Measurements from ENCODE around the gene BST2. TPM values are rescaled to one million over a fixed set of nuclear protein-coding genes. Genes with fewer than 3 reads are reported as not detected.

Gene BST2
- total and polyA plus RNA-seq, 9 of the 15 experiments (the other 6 are each of a cell fraction or from before 2014, with no cell fraction given) = 11.2 to 232 (median 151) TPM

DNA sequence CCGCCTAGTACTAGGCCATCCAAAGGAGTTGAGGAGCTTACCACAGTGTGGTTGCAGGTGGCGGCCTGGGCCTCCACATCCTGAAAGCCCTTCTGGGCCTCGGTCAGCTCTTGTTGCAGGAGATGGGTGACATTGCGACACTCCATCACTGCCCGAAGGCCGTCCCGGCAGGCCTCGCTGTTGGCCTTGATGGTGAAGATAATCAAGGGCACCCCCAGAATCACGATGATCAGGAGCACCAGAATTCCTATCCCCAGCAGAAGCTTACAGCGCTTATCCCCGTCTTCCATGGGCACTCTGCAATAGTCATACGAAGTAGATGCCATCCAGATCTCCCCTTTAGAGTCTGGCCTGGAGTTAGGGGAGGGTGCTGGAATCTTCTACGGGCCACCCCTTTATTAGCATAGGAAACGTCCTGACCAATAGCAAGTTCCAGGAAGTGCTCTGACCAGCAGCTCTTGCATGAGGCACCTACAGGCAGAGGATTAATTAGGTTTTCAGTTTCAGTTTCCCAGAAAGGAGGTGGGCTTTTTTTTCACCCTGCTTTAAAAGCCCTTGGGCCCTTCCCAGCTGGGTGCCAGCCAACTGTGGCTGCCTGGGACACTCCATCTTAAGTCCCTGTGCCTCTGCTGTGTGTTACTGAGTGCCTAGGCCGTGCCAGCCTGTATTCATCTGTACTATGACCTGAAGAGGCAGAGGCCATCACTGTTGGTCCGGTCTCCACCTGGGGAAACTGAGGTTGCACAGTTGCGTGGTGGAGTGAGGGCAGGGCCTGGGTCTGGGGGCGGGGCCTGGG, at the start of gene BST2 (continued):
- TF ChIP-seq, protein P1, sequence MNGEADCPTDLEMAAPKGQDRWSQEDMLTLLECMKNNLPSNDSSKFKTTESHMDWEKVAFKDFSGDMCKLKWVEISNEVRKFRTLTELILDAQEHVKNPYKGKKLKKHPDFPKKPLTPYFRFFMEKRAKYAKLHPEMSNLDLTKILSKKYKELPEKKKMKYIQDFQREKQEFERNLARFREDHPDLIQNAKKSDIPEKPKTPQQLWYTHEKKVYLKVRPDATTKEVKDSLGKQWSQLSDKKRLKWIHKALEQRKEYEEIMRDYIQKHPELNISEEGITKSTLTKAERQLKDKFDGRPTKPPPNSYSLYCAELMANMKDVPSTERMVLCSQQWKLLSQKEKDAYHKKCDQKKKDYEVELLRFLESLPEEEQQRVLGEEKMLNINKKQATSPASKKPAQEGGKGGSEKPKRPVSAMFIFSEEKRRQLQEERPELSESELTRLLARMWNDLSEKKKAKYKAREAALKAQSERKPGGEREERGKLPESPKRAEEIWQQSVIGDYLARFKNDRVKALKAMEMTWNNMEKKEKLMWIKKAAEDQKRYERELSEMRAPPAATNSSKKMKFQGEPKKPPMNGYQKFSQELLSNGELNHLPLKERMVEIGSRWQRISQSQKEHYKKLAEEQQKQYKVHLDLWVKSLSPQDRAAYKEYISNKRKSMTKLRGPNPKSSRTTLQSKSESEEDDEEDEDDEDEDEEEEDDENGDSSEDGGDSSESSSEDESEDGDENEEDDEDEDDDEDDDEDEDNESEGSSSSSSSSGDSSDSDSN (IDR thresholded peaks at IDR 0.05; ENCODE audit: borderline replicate concordance in 1 of 2, low read depth in 2 of 2, low read length in 2 of 2) = no peak
- peak; percentile 99 for TF ChIP-seq CEBPB (tag; IDR thresholded peaks at IDR 0.05)
- TF ChIP-seq, protein P2, sequence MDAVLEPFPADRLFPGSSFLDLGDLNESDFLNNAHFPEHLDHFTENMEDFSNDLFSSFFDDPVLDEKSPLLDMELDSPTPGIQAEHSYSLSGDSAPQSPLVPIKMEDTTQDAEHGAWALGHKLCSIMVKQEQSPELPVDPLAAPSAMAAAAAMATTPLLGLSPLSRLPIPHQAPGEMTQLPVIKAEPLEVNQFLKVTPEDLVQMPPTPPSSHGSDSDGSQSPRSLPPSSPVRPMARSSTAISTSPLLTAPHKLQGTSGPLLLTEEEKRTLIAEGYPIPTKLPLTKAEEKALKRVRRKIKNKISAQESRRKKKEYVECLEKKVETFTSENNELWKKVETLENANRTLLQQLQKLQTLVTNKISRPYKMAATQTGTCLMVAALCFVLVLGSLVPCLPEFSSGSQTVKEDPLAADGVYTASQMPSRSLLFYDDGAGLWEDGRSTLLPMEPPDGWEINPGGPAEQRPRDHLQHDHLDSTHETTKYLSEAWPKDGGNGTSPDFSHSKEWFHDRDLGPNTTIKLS (IDR thresholded peaks at IDR 0.05; ENCODE audit: borderline replicate concordance, low read depth) = no peak
- TF ChIP-seq ZNF75A (CRISPR knock-in tag; IDR thresholded peaks at IDR 0.05) = no peak
- TF ChIP-seq MTA2 (IDR thresholded peaks at IDR 0.05; ENCODE audit: low read depth) = no peak
- no peak for TF ChIP-seq CBX2 (IDR thresholded peaks at IDR 0.05; ENCODE audit: insufficient read depth, low read length, poor library complexity, severe bottlenecking)
- peak; percentile 61 for TF ChIP-seq ATF7 (IDR thresholded peaks at IDR 0.05)
- TF ChIP-seq TRIM24 (IDR thresholded peaks at IDR 0.05) = no peak
- no peak for TF ChIP-seq ZNF232 (CRISPR knock-in tag; IDR thresholded peaks at IDR 0.05)
- TF ChIP-seq, protein P3, sequence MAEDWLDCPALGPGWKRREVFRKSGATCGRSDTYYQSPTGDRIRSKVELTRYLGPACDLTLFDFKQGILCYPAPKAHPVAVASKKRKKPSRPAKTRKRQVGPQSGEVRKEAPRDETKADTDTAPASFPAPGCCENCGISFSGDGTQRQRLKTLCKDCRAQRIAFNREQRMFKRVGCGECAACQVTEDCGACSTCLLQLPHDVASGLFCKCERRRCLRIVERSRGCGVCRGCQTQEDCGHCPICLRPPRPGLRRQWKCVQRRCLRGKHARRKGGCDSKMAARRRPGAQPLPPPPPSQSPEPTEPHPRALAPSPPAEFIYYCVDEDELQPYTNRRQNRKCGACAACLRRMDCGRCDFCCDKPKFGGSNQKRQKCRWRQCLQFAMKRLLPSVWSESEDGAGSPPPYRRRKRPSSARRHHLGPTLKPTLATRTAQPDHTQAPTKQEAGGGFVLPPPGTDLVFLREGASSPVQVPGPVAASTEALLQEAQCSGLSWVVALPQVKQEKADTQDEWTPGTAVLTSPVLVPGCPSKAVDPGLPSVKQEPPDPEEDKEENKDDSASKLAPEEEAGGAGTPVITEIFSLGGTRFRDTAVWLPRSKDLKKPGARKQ (CRISPR knock-in tag; IDR thresholded peaks at IDR 0.05) = no peak
- no peak for TF ChIP-seq ILK (tag; IDR thresholded peaks at IDR 0.05; ENCODE audit: borderline replicate concordance, low read depth)
- no peak for TF ChIP-seq ZNF780A (CRISPR knock-in tag; IDR thresholded peaks at IDR 0.05)
- TF ChIP-seq, protein P4, sequence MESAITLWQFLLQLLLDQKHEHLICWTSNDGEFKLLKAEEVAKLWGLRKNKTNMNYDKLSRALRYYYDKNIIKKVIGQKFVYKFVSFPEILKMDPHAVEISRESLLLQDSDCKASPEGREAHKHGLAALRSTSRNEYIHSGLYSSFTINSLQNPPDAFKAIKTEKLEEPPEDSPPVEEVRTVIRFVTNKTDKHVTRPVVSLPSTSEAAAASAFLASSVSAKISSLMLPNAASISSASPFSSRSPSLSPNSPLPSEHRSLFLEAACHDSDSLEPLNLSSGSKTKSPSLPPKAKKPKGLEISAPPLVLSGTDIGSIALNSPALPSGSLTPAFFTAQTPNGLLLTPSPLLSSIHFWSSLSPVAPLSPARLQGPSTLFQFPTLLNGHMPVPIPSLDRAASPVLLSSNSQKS (CRISPR knock-in tag; IDR thresholded peaks at IDR 0.05) = no peak
- TF ChIP-seq, protein P5, sequence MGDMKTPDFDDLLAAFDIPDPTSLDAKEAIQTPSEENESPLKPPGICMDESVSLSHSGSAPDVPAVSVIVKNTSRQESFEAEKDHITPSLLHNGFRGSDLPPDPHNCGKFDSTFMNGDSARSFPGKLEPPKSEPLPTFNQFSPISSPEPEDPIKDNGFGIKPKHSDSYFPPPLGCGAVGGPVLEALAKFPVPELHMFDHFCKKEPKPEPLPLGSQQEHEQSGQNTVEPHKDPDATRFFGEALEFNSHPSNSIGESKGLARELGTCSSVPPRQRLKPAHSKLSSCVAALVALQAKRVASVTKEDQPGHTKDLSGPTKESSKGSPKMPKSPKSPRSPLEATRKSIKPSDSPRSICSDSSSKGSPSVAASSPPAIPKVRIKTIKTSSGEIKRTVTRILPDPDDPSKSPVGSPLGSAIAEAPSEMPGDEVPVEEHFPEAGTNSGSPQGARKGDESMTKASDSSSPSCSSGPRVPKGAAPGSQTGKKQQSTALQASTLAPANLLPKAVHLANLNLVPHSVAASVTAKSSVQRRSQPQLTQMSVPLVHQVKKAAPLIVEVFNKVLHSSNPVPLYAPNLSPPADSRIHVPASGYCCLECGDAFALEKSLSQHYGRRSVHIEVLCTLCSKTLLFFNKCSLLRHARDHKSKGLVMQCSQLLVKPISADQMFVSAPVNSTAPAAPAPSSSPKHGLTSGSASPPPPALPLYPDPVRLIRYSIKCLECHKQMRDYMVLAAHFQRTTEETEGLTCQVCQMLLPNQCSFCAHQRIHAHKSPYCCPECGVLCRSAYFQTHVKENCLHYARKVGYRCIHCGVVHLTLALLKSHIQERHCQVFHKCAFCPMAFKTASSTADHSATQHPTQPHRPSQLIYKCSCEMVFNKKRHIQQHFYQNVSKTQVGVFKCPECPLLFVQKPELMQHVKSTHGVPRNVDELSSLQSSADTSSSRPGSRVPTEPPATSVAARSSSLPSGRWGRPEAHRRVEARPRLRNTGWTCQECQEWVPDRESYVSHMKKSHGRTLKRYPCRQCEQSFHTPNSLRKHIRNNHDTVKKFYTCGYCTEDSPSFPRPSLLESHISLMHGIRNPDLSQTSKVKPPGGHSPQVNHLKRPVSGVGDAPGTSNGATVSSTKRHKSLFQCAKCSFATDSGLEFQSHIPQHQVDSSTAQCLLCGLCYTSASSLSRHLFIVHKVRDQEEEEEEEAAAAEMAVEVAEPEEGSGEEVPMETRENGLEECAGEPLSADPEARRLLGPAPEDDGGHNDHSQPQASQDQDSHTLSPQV (IDR thresholded peaks at IDR 0.05) = peak; percentile 53; the same call in 1 of the 2 replicates
- peak; percentile 77 for TF ChIP-seq SP1 (CRISPR knock-in tag; IDR thresholded peaks at IDR 0.05)
- no peak for TF ChIP-seq KHSRP (IDR thresholded peaks at IDR 0.05)
